Mucosa of descending colon (tissue), 3 donors: ENCODE data around the gene RNF14. TPM values are rescaled to one million over a fixed set of nuclear protein-coding genes. Genes with fewer than 3 reads are reported as not detected.

Experiments used
- ATAC-seq: fragments of 200-7000 bp; cut with Tn5 transposase; one replicate; pipeline ENCODE4 v1.9.1; 2020; ENCODE audit warnings: mild to moderate bottlenecking, moderate library complexity
- DNase-seq, 3 donors: peaks; one replicate each; pipeline ENCODE4 v3.0.0-alpha.2; 2020
- H3K36me3 ChIP-seq: fragments of 200-600 bp; one replicate; pipeline ENCODE4 v1.8.0; 2021; ENCODE audit warnings: low read depth, mild to moderate bottlenecking
- H3K4me1 ChIP-seq: fragments of 200-600 bp; one replicate; pipeline ENCODE4 v1.8.0; 2021; ENCODE audit warnings: low read depth, mild to moderate bottlenecking
- H3K4me3 ChIP-seq: fragments of 200-600 bp; one replicate; pipeline ENCODE4 v1.8.0; 2021; ENCODE audit warnings: mild to moderate bottlenecking
- H3K9me3 ChIP-seq: fragments of 200-600 bp; one replicate; pipeline ENCODE4 v1.8.0; 2021; ENCODE audit warnings: mild to moderate bottlenecking
- CTCF ChIP-seq: fragments of 200-600 bp; IDR thresholded peaks from one replicate; pipeline ENCODE4 v1.8.0; 2022; ENCODE audit warnings: antibody characterized with exemption, mild to moderate bottlenecking
- intact Hi-C, 2 donors: fragments of 100-400 bp; cut with DNase I in 1 of 2; cut with micrococcal nuclease in 1 of 2; formaldehyde crosslinking; loops; one replicate each; pipeline versions ENCODE4 v1.11.0 to v1.11.1; 2022; cut with DNase I, micrococcal nuclease
- total RNA-seq, 3 donors: library from RNA; stranded (reverse); fragmentation: NEBNext Ultra II Directional in 2 of 3; extraction: Animal tissue kit (Norgen Biotek cat#: 25700) in 2 of 3; gene quantifications; one replicate each; pipeline versions ENCODE4 v1.2.1 to v1.2.4, GENCODE V29; 2021 to 2023
- donor health status: DM: no; HTN: no; CAD: no; lungs with moderate emphysema.
- donor health status: DM: no; HTN: no; CAD: no.
- donor health status: DM: no; HTN: yes; CAD: no.

Gene RNF14
- total RNA-seq, 3 donors from 2014 or later, result 63.5 to 69.1 (median 67.9) TPM

DNA sequence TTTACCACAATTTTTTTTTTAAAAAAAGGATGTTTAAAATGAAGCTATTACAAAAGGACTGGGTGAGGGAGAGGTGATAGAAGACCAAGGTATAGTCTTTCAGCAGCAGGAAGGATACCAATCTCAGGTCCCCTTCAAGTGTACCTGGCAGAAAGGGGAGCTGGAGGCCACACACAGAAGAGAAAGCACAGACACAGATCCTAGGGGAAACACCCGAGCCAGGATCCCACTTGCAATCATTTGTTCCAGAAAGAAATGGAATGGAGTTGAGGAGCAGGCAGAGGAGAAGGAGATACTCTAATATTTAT is 38.3 kb downstream of the RNF14 start:
- TF ChIP-seq CTCF, result no peak
- no peaks in the 10 kb centered on the region for H3K36me3 ChIP-seq
- no peak for DNase-seq

GRCh38 chr5:142008813-142009212 is 39.9 kb downstream of the RNF14 start:
- no peak overlapping the region for H3K4me3 ChIP-seq
- DNase-seq (no peak), ATAC-seq (no peak)
- peaks cover 10% of the 10 kb centered on the region for H3K4me1 ChIP-seq
- no peaks in the 10 kb centered on the region for H3K9me3 ChIP-seq
- no peaks in the 10 kb centered on the region for H3K36me3 ChIP-seq
- no peak for TF ChIP-seq CTCF
- intact Hi-C loops, result no loop called here

More for the DNA sequence above, 38.3 kb downstream of the RNF14 start:
- Histone ChIP-seq H3K9me3 (no peaks in the 10 kb centered on the region), H3K4me1 (peaks cover 2% of the 10 kb centered on the region), H3K4me3 (no peak overlapping the region)
- ATAC-seq, result no peak
- intact Hi-C loops, result no loop called here

DNA sequence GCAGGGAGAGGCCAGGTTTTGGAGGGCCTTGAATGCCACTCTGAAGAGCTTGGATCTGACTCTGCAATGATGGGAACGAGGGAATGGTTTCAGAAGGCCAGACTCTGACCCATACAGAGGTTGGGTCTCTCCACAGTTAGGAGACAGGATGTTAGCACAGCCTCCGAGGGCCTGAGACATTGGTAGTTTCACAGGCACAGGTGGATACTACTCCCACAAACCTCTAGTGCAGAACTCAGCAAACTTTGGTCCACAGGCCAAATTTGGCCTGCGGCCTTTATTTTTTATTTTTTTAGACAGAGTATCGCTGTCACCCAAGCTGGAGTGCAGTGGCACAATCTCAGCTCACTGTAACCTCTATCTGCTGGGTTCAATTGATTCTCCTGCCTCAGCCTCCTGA is 41.0 kb downstream of the RNF14 start:
- no peak for TF ChIP-seq CTCF
- intact Hi-C loops, result no loop called here

DNA sequence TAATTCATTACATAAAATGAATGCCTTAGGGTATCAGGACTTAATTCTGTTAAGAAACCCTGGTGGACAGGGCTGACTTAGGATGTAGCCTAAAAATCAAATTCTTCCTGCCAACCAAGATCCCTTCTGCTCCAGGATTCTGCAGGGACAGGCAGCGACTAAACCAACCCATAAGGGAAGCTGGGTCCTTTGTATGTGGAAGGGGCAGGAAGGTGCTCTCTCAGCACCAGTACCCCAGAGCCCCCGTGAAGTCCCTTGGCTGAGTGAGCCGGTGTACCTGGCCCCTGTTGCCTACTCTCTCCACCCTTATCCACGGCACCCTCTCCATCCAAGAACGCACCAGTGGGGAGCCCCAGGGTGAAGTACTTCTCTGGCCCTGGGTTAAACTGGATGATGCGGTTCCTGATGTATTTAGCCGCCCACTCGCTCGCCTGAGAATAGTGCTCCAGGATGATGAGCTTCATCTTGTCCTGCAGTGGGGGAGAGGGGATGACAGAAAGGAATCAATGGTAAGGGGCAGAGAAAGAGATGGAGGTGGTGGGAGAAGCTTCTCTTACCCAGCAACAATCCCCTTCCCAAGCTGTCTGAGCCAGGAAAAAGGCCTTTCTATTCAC is 42.8 kb downstream of the RNF14 start:
- ATAC-seq (no peak), DNase-seq (peak in 1 of 3 donors; percentile 21)
- no peak for TF ChIP-seq CTCF
- Histone ChIP-seq H3K9me3 (no peaks in the 10 kb centered on the region), H3K4me1 (peaks cover 10% of the 10 kb centered on the region), H3K36me3 (no peaks in the 10 kb centered on the region), H3K4me3 (no peak overlapping the region)
- intact Hi-C loops, result no loop called here

More for the DNA sequence above, 41.0 kb downstream of the RNF14 start:
- ATAC-seq (no peak), DNase-seq (no peak)
- Histone ChIP-seq H3K36me3 (no peaks in the 10 kb centered on the region), H3K4me1 (peaks cover 10% of the 10 kb centered on the region), H3K9me3 (no peaks in the 10 kb centered on the region), H3K4me3 (no peak overlapping the region)

DNA sequence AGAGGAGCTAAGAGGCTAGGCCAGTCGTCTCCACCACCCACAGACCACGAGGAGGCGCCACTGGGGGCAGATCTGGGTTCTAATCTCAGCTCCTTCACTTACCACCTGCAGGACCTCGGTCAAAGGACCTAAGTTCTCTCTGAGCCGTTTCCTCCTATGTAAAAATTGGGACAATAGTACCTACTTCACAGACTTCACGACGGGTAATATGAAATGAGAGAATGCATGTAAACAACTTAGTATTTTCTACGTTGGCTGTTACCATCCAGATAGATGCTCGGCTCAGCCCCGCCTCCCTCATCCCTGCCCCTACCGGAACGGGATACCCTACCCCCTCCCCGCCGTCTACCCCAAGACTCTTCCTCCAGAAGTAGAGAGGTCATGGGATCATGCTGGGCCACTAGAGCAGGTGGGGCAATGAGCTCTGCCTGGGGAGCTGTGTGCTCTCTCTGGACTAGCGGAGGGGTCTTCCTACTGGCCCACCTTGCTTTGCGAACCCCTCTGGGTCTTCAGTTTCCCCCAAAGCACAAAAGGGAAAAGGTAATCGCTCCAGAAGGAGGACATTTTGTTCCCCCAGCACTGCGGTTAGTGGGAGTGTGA is 43.4 kb downstream of the RNF14 start:
- intact Hi-C loops, result no loop called here
- Histone ChIP-seq H3K36me3 (no peaks in the 10 kb centered on the region), H3K9me3 (no peaks in the 10 kb centered on the region), H3K4me3 (peak overlapping the region; percentile 30), H3K4me1 (peaks cover 10% of the 10 kb centered on the region)
- TF ChIP-seq CTCF, result peak; percentile 12
- ATAC-seq (peak; percentile 55), DNase-seq (peak; percentile 64 to 69 (median 66))
